NCI-H2227 treated with DMSO at 0.1 percent for 48 hours (cell line): ENCODE data around the gene MDH2.
"Not testable (repeated sequence)": the region's sequence is repeated elsewhere in the genome, so short reads cannot be mapped to it uniquely, and the experiment has no call there.

Experiments used
- DNase-seq: peaks from one replicate; lab custom pipeline; 2025; lab: John Stamatoyannopoulos, UW

Gene MDH2

GRCh38 chr7:76047305-76047810 is 548 bp upstream of the MDH2 start:
- no peak for DNase-seq

- peak; percentile 47 for DNase-seq
These were observed 722 bp downstream of the MDH2 start for GRCh38 chr7:76048668-76048988.

- no peak for DNase-seq
These were observed 1.4 kb downstream of the MDH2 start for GRCh38 chr7:76049295-76049694.

GRCh38 chr7:76050545-76050944 is 2.6 kb downstream of the MDH2 start:
- no peak for DNase-seq

- no peak for DNase-seq
These were observed 3.9 kb downstream of the MDH2 start for GRCh38 chr7:76051840-76052239.

GRCh38 chr7:76052681-76053080 is 4.8 kb downstream of the MDH2 start:
- DNase-seq = not testable (repeated sequence)

GRCh38 chr7:76053461-76053860 is 5.6 kb downstream of the MDH2 start:
- no peak for DNase-seq

GRCh38 chr7:76054123-76055120 is 6.5 kb downstream of the MDH2 start:
- DNase-seq = peak; percentile 71

- DNase-seq = no peak
These were observed 8.3 kb downstream of the MDH2 start for GRCh38 chr7:76056241-76056640.

- no peak for DNase-seq
These were observed 9.4 kb downstream of the MDH2 start for GRCh38 chr7:76057103-76057812.

- no peak for DNase-seq
These were observed 9.9 kb downstream of the MDH2 start for GRCh38 chr7:76057813-76058145.

GRCh38 chr7:76058745-76059144 is 10.8 kb downstream of the MDH2 start:
- not testable (repeated sequence) for DNase-seq

GRCh38 chr7:76060842-76061241 is 12.9 kb downstream of the MDH2 start:
- DNase-seq = no peak

- no peak for DNase-seq
These were observed 14.3 kb downstream of the MDH2 start for GRCh38 chr7:76062254-76062653.

GRCh38 chr7:76063114-76063513 is 15.2 kb downstream of the MDH2 start:
- no peak for DNase-seq

GRCh38 chr7:76063525-76063924 is 15.6 kb downstream of the MDH2 start:
- DNase-seq = peak; percentile 10

GRCh38 chr7:76064208-76064970 is 16.5 kb downstream of the MDH2 start:
- DNase-seq = no peak

- DNase-seq = no peak
These were observed 17.2 kb downstream of the MDH2 start for GRCh38 chr7:76065016-76065612.

- no peak for DNase-seq
These were observed 19.0 kb downstream of the MDH2 start for GRCh38 chr7:76066716-76067503.

- DNase-seq = peak; percentile 49
These were observed 21.3 kb downstream of the MDH2 start for GRCh38 chr7:76069238-76069638.
